ENCODE measurements around the gene CHP2.
A peak's percentile ranks its signal among the peaks of the same experiment; 100 is the strongest.
"Not testable (repeated sequence)": the region's sequence is repeated elsewhere in the genome, so short reads cannot be mapped to it uniquely, and the experiment has no call there.

CHP2 gene

GRCh38 chr16:23742766-23743165 is 12.1 kb upstream of the CHP2 start:
- DNase-seq (ENCODE audit: low read depth in 3 of 3, low spot score in 1 of 3) = no peak

GRCh38 chr16:23745263-23745662 is 9.6 kb upstream of the CHP2 start:
- DNase-seq (ENCODE audit: low read depth in 3 of 3, low spot score in 1 of 3) = no peak

DNA sequence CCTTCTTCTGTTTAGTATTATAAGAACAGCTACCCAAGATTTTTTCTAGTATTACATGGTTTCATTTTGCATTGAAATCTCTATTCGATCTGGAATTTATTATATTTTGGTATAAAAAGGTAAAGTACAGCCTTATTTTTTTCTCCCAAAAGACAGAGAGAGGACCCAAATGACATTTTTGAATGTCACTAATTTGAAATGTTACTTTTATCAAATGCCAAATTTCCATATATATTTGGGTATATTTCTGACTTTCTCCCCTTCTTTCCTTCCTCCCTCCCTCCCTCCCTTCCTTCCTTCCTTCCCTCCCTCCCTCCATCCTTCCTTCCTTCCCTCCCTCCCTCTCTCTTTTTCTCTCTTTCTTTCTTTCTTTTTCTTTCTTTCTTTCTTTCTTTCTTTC is 6.2 kb upstream of the CHP2 start:
- no peak for DNase-seq (ENCODE audit: low read depth in 3 of 3, low spot score in 1 of 3)

GRCh38 chr16:23751053-23751452 is 3.8 kb upstream of the CHP2 start:
- DNase-seq (ENCODE audit: low read depth in 3 of 3, low spot score in 1 of 3) = not testable (repeated sequence)

GRCh38 chr16:23753908-23754593 is 775 bp upstream of the CHP2 start:
- no peak for DNase-seq (ENCODE audit: low read depth in 3 of 3, low spot score in 1 of 3)

- DNase-seq (ENCODE audit: low read depth in 3 of 3, low spot score in 1 of 3) = no peak
Observed at GRCh38 chr16:23755484-23755809, 621 bp downstream of the CHP2 start.

DNA sequence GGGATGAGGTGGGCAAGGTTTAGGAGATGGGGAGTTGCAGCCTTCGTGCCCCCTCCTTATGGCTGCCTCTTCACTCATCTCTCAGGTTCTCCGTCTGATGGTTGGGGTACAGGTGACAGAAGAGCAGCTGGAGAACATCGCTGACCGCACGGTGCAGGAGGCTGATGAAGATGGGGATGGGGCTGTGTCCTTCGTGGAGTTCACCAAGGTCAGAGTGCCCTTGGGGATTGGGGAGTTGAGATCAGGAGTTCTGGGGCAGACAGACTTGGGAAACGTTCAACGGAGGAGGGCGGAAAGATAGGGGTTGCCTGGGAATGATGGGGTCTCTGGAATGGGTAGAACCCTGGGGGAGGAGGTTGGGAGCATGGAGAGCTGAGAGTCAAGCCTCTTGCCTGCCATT is 2.3 kb downstream of the CHP2 start:
- DNase-seq (ENCODE audit: low read depth in 3 of 3, low spot score in 1 of 3) = no peak

DNA sequence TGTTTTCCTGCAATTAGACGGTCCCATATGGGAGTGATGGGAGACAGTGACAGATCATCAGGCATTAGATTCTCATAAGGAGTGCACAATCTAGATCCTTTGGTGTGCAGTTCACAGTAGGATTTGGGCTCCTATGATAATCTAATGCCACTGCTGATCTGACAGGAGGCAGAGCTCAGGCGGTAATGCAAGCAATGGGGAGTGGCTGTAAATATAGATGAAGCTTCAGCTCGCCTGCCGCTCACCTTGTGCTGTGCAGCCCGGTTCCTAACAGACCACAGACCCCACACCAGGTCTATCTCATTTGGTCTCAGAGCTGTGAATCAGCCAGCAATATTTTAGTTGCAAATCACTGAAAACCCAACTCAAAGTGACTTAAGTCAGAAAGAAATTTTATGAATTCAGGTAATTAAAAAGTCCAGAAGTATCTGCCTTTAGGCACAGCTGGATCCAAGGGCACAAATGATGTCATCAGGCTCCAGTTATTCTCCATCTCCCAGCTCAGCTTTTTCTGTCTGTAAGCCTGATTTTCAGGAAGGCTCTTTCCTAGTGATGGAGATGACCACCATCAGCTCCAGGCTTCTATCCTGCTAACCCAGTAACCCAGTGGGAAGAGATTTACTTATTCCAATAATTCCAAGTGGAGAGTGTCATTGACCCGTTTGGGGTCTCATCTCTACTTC is 3.3 kb downstream of the CHP2 start:
- no peak for DNase-seq (ENCODE audit: low read depth in 3 of 3, low spot score in 1 of 3)

DNA sequence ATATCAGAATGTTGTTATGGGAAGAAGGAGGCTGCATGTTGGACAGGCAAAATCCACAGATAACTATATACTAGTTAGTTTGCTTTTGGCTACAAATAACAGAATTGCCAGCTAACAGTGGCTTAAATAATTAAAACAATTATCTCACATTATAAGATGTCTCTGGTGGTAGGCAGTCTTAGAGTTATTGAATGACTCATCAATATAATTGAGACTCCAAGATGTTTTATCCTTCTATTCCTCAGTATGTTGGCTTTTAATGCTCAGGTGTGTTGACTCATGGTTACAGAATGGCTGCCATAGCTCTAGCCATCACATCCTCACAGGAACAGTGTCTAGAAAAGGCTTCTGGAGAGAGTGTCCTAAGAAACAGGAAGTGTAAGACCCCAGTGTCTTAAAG is 11.1 kb downstream of the CHP2 start:
- no peak for DNase-seq (ENCODE audit: low read depth in 3 of 3, low spot score in 1 of 3)

- no peak for DNase-seq (ENCODE audit: low read depth in 3 of 3, low spot score in 1 of 3)
Observed at GRCh38 chr16:23768581-23768980, 13.8 kb downstream of the CHP2 start.

DNA sequence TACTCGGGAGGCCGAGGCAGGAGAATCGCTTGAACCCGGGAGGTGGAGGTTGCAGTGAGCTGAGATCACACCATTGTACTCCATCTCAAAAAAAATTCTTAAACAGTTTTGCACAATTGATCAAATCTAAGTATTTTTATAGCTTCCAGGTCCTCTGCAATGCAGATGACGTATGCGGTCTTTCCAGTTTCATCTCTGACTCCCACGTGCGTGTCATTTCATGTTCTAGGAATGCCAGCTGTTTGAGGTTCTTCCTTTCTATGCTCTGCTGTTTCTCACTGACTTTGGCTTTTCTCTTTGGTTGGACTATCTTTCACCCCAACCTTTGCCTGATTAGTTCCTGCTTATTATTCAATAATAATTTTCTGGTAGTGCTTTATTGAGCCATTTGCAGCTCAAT is 16.2 kb downstream of the CHP2 start:
- no peak for DNase-seq (ENCODE audit: low read depth in 3 of 3, low spot score in 1 of 3)

- no peak for DNase-seq (ENCODE audit: low read depth in 3 of 3, low spot score in 1 of 3)
Observed at GRCh38 chr16:23771642-23772041, 16.8 kb downstream of the CHP2 start.

DNA sequence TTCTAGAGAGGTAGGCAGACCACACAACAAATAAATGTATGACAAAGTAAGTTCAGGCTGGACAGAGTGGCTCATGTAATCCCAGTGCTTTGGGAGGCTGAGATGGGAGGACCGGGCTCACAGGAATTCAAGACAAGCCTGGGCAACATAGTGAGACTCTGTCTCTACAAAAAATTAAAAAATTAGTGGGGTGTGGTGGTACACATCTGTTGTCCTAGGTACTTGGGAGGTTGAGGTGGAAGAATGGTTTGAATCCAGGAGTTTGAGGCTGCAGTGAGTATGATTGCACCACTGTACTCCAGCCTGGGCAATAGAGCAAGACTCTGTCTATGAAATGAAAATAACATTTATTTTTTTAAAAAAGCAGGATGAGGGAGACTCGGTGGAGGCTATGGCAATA is 18.5 kb downstream of the CHP2 start:
- no peak for DNase-seq (ENCODE audit: low read depth in 3 of 3, low spot score in 1 of 3)

DNA sequence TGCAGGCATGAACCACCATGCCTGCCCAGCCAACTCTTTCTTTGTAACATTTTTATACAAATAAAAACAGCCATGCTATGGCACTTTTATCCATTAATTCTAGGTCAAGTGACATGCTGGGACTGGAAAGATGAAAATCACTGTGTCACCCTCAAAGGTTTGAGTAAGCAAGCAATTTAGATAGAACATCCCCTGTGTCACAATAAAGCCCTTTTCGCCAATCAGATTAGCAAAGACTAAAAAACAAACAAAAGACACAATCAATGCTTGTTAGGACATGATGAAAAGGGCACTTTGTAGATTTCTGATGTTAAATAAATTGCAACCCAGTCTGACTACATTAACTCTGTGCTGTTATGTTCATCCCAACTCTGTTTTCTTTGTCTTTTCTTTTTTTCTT is 26.4 kb downstream of the CHP2 start:
- no peak for DNase-seq (ENCODE audit: low read depth in 3 of 3, low spot score in 1 of 3)

DNA sequence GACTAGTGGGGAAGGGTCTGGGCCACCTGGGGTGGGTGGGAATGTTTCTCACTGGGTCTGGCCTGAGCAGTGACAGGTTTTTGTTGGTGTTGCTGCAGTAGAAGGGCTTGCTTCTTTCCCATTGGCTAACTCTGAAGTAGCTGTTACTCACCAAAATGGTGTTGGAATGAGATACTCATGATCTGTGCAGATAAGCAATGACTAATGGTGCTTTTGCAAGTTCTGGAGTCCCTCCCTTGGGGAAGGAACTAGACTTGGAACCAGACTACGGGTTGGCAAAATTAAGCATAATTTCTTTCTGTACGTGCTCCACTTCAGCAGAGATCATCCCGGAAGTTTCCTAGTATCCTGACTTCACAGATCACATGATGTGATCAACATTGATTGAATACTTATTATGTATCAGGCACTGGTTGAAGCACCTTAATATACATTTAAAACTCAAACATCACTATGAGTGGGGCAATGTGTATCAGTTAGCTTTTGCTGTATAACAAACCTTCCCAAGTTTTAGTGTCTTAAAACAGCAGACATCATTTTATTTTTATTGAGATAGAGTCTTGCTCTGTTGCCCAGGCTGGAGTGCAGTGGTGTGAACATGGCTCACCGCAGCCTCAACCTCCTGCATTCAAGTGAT is 30.1 kb downstream of the CHP2 start:
- DNase-seq (ENCODE audit: low read depth in 3 of 3, low spot score in 1 of 3) = no peak

GRCh38 chr16:23785842-23786241 is 31.0 kb downstream of the CHP2 start:
- no peak for DNase-seq (ENCODE audit: low read depth in 3 of 3, low spot score in 1 of 3)

DNA sequence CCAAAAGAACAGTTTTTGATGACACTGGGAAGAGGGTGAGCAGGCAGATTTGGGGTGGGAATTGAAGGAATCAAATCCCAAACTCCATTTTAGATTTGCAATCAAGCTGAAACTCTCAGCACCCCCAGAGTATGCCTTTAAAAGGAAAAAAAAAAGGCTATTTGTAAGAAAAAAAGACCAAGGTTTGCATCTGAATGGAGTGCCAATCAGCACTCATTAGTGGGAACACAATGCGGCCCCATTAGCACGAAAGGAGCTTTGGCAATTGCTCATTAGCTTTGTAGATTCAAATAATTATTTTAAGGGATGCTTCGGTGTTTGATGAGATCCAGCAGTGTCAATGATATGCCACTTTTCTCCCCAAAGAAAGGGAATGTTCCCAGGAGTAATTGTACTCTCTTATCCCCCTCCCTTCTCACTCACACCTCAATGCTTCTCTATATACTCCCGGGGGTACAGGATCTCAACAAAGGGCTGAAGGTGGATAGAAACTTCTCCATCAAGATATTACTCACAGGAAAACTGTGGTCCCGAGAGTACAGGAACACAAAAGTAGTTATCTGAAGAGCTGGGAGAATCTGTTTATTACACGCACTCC is 32.2 kb downstream of the CHP2 start:
- DNase-seq (ENCODE audit: low read depth in 3 of 3, low spot score in 1 of 3) = no peak

GRCh38 chr16:23788685-23789084 is 33.9 kb downstream of the CHP2 start:
- DNase-seq (ENCODE audit: low read depth in 3 of 3, low spot score in 1 of 3) = no peak

- DNase-seq (ENCODE audit: low read depth in 3 of 3, low spot score in 1 of 3) = no peak
Observed at GRCh38 chr16:23795378-23795777, 40.6 kb downstream of the CHP2 start.

DNA sequence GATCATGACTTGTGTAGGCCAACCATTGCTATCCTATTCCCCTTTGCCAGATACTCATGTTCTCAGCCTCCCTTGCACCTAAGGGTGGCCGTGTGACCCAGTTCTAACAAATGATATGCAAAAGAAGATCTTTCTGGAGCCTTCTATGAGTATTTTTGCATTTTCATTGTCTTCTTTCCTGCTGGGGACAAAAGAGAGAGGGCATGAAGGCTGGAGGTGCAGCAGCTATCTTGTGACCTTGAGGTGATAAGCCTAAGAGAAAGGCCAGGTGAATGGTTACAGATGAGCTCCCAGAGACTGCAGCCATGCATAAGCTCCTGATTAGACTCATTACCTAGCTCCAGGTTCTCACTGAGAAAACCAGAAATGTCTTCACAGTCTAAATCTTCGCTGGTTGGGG is 42.1 kb downstream of the CHP2 start:
- no peak for DNase-seq (ENCODE audit: low read depth in 3 of 3, low spot score in 1 of 3)

GRCh38 chr16:23801378-23801777 is 46.6 kb downstream of the CHP2 start:
- DNase-seq (ENCODE audit: low read depth in 3 of 3, low spot score in 1 of 3) = peak; percentile 50 to 78 (median 60)

DNA sequence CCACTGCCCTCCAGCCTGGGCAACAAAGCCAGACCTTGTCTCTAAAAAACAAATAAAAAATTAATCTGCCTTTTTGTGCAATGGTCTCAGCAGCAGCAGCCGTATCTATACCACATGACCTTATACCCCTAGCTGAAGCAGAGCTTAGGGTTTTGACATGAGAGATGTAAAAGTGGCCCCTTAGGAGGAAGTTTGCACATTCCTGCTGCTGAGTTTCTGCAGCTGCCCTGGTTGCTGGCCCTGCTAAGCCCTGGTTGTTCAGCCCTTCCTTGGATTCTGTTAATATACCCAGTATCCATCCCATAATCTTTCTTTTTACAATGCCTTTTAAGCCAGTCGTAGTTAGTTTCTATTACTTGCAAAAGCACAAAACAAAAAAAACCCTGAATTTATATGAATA is 48.0 kb downstream of the CHP2 start:
- DNase-seq (ENCODE audit: low read depth in 3 of 3, low spot score in 1 of 3) = no peak
